HG03139 (cell line): Measurements from ENCODE around the gene LANCL2.
"Not testable (repeated sequence)": the region's sequence is repeated elsewhere in the genome, so short reads cannot be mapped to it uniquely, and the experiment has no call there.

Experiments
- ATAC-seq: cut with Tn5 transposase; IDR thresholded peaks from one replicate; pipeline ENCODE4 v1.9.1; 2021; ENCODE audit not compliant: unreplicated experiment

Gene LANCL2

GRCh38 chr7:55469271-55469681 is 104.1 kb downstream of the LANCL2 start:
- ATAC-seq = no peak

GRCh38 chr7:55469721-55470120 is 104.6 kb downstream of the LANCL2 start:
- ATAC-seq = no peak

- ATAC-seq = no peak
Observed at GRCh38 chr7:55470261-55470660, 105.1 kb downstream of the LANCL2 start.

- not testable (repeated sequence) for ATAC-seq
Observed at GRCh38 chr7:55471594-55471993, 106.5 kb downstream of the LANCL2 start.

- ATAC-seq = not testable (repeated sequence)
Observed at GRCh38 chr7:55472406-55472805, 107.3 kb downstream of the LANCL2 start.

GRCh38 chr7:55472928-55473725 is 108.0 kb downstream of the LANCL2 start:
- ATAC-seq = no peak

GRCh38 chr7:55473932-55474331 is 108.8 kb downstream of the LANCL2 start:
- ATAC-seq = no peak

- ATAC-seq = no peak
Observed at GRCh38 chr7:55474944-55475854, 110.1 kb downstream of the LANCL2 start.

GRCh38 chr7:55475855-55476803 is 111.0 kb downstream of the LANCL2 start:
- no peak for ATAC-seq

GRCh38 chr7:55476852-55477780 is 112.0 kb downstream of the LANCL2 start:
- no peak for ATAC-seq

- no peak for ATAC-seq
Observed at GRCh38 chr7:55477781-55478374, 112.7 kb downstream of the LANCL2 start.

- no peak for ATAC-seq
Observed at GRCh38 chr7:55478700-55479099, 113.6 kb downstream of the LANCL2 start.

- ATAC-seq = no peak
Observed at GRCh38 chr7:55481155-55481554, 116.0 kb downstream of the LANCL2 start.

- no peak for ATAC-seq
Observed at GRCh38 chr7:55483046-55483445, 117.9 kb downstream of the LANCL2 start.
